ENCODE results near the gene DCLK2.
A peak's percentile ranks its signal among the peaks of the same experiment; 100 is the strongest.

Gene DCLK2

DNA sequence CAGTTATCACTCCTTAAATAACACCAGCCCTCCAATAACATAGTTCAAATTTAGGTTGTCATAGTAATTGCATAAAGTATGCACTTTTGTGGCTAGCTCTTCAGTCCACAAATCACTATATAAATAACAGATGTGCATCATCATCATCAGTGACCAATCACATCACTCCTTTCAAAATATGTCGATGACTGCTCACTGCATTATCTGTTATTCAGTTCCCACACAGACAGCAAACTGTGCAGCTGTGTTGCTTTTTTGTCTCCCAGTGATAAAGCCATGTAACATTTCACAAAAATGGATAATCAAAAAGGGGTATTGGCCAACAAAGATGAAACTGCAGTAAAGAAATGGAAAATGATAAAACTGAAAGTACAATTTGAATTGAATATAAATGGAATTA is 205.4 kb downstream of the DCLK2 start:
- DNase-seq, result peak; percentile 11

DNA sequence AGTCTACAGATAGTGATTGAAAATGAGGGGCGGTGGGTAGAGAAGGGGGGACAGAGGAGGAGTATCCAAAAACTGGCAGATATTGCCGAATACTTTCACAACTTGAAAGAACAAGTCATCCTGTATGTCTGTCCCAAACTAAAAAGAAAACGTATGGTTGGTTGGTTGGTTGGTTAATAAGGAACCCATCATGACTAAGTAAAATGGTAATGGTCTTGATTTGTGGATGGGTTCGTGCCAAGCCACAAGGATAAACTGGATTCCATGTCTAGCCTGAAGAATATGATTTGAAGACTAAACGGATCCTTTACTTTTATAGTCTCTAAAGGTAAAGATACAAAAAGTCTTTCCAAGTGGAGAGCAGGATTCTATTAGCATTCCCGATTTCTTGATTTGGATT is 208.4 kb downstream of the DCLK2 start:
- no peak for DNase-seq

GRCh38 chr4:150289198-150289597 is 211.0 kb downstream of the DCLK2 start:
- no peak for DNase-seq

DNA sequence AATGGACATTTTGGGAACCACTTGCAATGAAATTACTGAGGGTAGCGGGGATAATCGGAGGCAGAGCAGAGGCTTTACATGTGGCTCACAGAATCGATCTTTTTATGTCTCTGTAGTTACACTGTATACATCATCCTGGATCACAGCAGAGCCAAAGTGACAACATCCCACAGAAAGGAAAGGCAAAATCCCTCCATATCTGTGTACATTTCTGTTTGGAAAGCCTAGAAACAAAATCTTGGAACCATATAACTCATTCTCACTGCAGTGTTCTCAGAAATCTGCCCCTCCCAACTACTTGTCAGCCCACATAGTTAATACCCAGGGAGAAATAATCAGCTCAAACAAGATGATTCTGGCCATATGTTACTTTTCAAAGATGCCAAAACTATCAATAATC is 211.6 kb downstream of the DCLK2 start:
- no peak for DNase-seq

GRCh38 chr4:150297861-150298474 is 219.7 kb downstream of the DCLK2 start:
- peak; percentile 79 for DNase-seq

GRCh38 chr4:150299816-150300215 is 221.6 kb downstream of the DCLK2 start:
- DNase-seq, result no peak

GRCh38 chr4:150302553-150302952 is 224.3 kb downstream of the DCLK2 start:
- DNase-seq, result peak; percentile 35

- no peak for DNase-seq
These were observed 227.8 kb downstream of the DCLK2 start for GRCh38 chr4:150305995-150306394.

GRCh38 chr4:150306719-150307118 is 228.5 kb downstream of the DCLK2 start:
- no peak for DNase-seq

All from hematopoietic multipotent progenitor cell treated with erythropoietin and hydrocortisone succinate and interleukin-3 and kit ligand, for 6 days (in vitro differentiated cells).